Prostate gland (tissue), 2 donors: ENCODE results near the gene CDK14. TPM values are rescaled to one million over a fixed set of nuclear protein-coding genes. Genes with fewer than 3 reads are reported as not detected.

Experiments
- DNase-seq: peaks from one replicate; pipeline ENCODE4 v3.0.0-alpha.2; 2019; ENCODE audit warnings: low spot score
- H3K27ac ChIP-seq, 2 donors: fragments of 200-600 bp; sonication (generic); 2 replicates each; pipeline ENCODE4 v1.5.1; 2017 to 2019
- H3K27me3 ChIP-seq: fragments of 200-600 bp; sonication (generic); replicated peaks from 2 replicates; pipeline ENCODE4 v1.5.1; 2019; ENCODE audit not compliant: insufficient read depth
- H3K36me3 ChIP-seq, 2 donors: fragments of 200-600 bp; sonication (generic); 1 replicate in 1 of 2; 2 replicates in 1 of 2; pipeline versions ENCODE4 v1.5.1 to v1.8.1; 2017 to 2019
- H3K4me1 ChIP-seq: fragments of 200-600 bp; sonication (generic); replicated peaks from 2 replicates; pipeline ENCODE4 v1.5.1; 2019
- H3K4me3 ChIP-seq, 2 donors: fragments of 200-600 bp; sonication (generic); 2 replicates each; pipeline ENCODE4 v1.5.1; 2017 to 2019
- H3K9me3 ChIP-seq: fragments of 200-600 bp; sonication (generic); 2 replicates; pipeline ENCODE4 v1.5.1; 2017
- POLR2A ChIP-seq: fragments of 450-650 bp; IDR thresholded peaks from one replicate; pipeline ENCODE4 v1.6.1; 2016; ENCODE audit warnings: antibody characterized with exemption, mild to moderate bottlenecking
- POLR2AphosphoS5 ChIP-seq: sonication (generic); formaldehyde crosslinking; IDR thresholded peaks from one replicate; pipeline ENCODE4 v1.6.1; 2017; ENCODE audit warnings: antibody characterized with exemption
- WGBS: methylation state at CpG from one replicate; pipeline ENCODE4 v1.1.5; 2018; 5-methylcytosine and 5-hydroxymethylcytosine counted together
- intact Hi-C: fragments of 100-400 bp; cut with DNase I; formaldehyde crosslinking; loops from one replicate; pipeline ENCODE4 v1.14.2; 2022
- total RNA-seq, 2 donors: library from RNA; depleted of rRNA; stranded (reverse); fragments of >200 nt; gene quantifications; one replicate each; pipeline ENCODE4 v1.1.0, GENCODE V29; 2016
- TF ChIP-seq, protein P1 (sequence below), 4 experiments: fragments of 200-600 bp in 2 of 4; fragments of 450-650 bp in 2 of 4; sonication (generic) in 2 of 4; IDR thresholded peaks; 1 replicate in 3 of 4; 2 replicates in 1 of 4; pipeline ENCODE4 v1.5.1; 2016 to 2019; ENCODE audit warnings: antibody characterized with exemption in 4 of 4, mild to moderate bottlenecking in 2 of 4, moderate library complexity in 2 of 4

CDK14 gene
- total RNA-seq, 2 donors from 2014 or later = 13.7 to 20.7 TPM

GRCh38 chr7:90574820-90575187 lies 21.3 kb upstream of the CDK14 start:
- TF ChIP-seq POLR2A (no peak), POLR2AphosphoS5 (no peak)
- TF ChIP-seq, protein P1, sequence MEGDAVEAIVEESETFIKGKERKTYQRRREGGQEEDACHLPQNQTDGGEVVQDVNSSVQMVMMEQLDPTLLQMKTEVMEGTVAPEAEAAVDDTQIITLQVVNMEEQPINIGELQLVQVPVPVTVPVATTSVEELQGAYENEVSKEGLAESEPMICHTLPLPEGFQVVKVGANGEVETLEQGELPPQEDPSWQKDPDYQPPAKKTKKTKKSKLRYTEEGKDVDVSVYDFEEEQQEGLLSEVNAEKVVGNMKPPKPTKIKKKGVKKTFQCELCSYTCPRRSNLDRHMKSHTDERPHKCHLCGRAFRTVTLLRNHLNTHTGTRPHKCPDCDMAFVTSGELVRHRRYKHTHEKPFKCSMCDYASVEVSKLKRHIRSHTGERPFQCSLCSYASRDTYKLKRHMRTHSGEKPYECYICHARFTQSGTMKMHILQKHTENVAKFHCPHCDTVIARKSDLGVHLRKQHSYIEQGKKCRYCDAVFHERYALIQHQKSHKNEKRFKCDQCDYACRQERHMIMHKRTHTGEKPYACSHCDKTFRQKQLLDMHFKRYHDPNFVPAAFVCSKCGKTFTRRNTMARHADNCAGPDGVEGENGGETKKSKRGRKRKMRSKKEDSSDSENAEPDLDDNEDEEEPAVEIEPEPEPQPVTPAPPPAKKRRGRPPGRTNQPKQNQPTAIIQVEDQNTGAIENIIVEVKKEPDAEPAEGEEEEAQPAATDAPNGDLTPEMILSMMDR (IDR thresholded peaks at IDR 0.05) = no peak
- H3K27ac ChIP-seq = no peak overlapping the region
- 81% methylated on average over 1 of the region's 1 CpG for WGBS
- DNase-seq = no peak
- intact Hi-C loops = no loop called here
- H3K27me3 ChIP-seq = no peaks in the 10 kb centered on the region
- H3K9me3 ChIP-seq = no peaks in the 10 kb centered on the region
- H3K36me3 ChIP-seq = no peaks in the 10 kb centered on the region
- no peak overlapping the region for H3K4me3 ChIP-seq
- H3K4me1 ChIP-seq = no peaks in the 10 kb centered on the region

GRCh38 chr7:90579181-90579688 lies 16.9 kb upstream of the CDK14 start:
- H3K27me3 ChIP-seq = no peaks in the 10 kb centered on the region
- 19% methylated on average over 4 of the region's 4 CpGs for WGBS
- H3K36me3 ChIP-seq = no peaks in the 10 kb centered on the region
- peak; percentile 67 for DNase-seq
- no peaks in the 10 kb centered on the region for H3K9me3 ChIP-seq
- TF ChIP-seq, protein P1 (IDR thresholded peaks at IDR 0.05) = no peak
- peak; percentile 72 for TF ChIP-seq POLR2AphosphoS5
- TF ChIP-seq POLR2A = no peak
- peak overlapping the region in 1 of 2 donors; percentile 28 for H3K27ac ChIP-seq
- H3K4me1 ChIP-seq = no peaks in the 10 kb centered on the region
- H3K4me3 ChIP-seq = no peak overlapping the region
- intact Hi-C loops = no loop called here

DNA sequence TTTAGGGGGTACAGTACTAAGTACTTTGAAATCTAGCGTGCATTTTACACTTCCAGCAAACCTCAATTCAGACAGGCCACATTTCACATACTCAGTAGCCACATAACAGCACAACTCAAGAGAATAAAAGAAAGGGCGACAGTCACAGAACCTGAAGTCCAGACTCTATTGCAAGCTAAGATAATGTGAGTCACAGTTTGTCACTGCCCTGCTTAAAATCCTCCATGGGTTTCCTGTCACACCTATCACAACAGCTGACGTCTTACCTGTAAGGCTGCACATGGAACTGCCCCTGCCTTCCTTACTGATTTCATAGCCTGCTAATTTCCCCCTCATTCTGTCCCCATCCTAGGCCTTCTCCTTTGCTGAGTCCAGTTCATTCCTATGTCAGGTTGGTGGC lies 16.1 kb upstream of the CDK14 start:
- Histone ChIP-seq H3K9me3 (no peaks in the 10 kb centered on the region), H3K27me3 (no peaks in the 10 kb centered on the region), H3K4me1 (no peaks in the 10 kb centered on the region), H3K27ac (no peak overlapping the region), H3K36me3 (no peaks in the 10 kb centered on the region), H3K4me3 (no peak overlapping the region)
- intact Hi-C loops = no loop called here
- WGBS = 92% methylated on average over 3 of the region's 3 CpGs
- no peak for TF ChIP-seq POLR2A
- TF ChIP-seq, protein P1 (IDR thresholded peaks at IDR 0.05) = no peak
- no peak for TF ChIP-seq POLR2AphosphoS5
- DNase-seq = no peak

- H3K27ac ChIP-seq = no peak overlapping the region
- H3K36me3 ChIP-seq = no peaks in the 10 kb centered on the region
- H3K4me3 ChIP-seq = no peak overlapping the region
- no peaks in the 10 kb centered on the region for H3K9me3 ChIP-seq
- WGBS = 82% methylated on average over 2 of the region's 2 CpGs
- H3K27me3 ChIP-seq = no peaks in the 10 kb centered on the region
- intact Hi-C loops = no loop called here
- no peak for DNase-seq
- no peaks in the 10 kb centered on the region for H3K4me1 ChIP-seq
- TF ChIP-seq POLR2A (no peak), POLR2AphosphoS5 (no peak)
- TF ChIP-seq, protein P1 (IDR thresholded peaks at IDR 0.05) = no peak
Observed at GRCh38 chr7:90582164-90582563, 14.0 kb upstream of the CDK14 start.

- H3K36me3 ChIP-seq = no peaks in the 10 kb centered on the region
- H3K27ac ChIP-seq = no peak overlapping the region
- 91% methylated on average over 1 of the region's 1 CpG for WGBS
- TF ChIP-seq, protein P1 (IDR thresholded peaks at IDR 0.05) = no peak
- no peak for TF ChIP-seq POLR2AphosphoS5
- TF ChIP-seq POLR2A = no peak
- H3K9me3 ChIP-seq = no peaks in the 10 kb centered on the region
- intact Hi-C loops = no loop called here
- no peaks in the 10 kb centered on the region for H3K27me3 ChIP-seq
- no peak overlapping the region for H3K4me3 ChIP-seq
- no peaks in the 10 kb centered on the region for H3K4me1 ChIP-seq
- no peak for DNase-seq
Observed at GRCh38 chr7:90584378-90584777, 11.7 kb upstream of the CDK14 start.
